ENCODE results near the gene C1QA. TPM values are rescaled to one million over a fixed set of nuclear protein-coding genes. Genes with fewer than 3 reads are reported as not detected.

C1QA gene
- total and polyA plus RNA-seq, 8 donors = 2.9 to 127 (median 74.1) TPM

GRCh38 chr1:22618056-22618455 lies 18.4 kb upstream of the C1QA start:
- WGBS, 5 donors = 16 to 26% (median 24%) methylated on average over 11 to 16 of the region's 16 CpGs
- Histone ChIP-seq H3K27me3 (peaks cover 4 to 100% (median 34%) of the 10 kb centered on the region in 3 donors), H3K27ac (no peak overlapping the region), H3K4me3 (no peak overlapping the region), H3K4me1 (no peaks in the 10 kb centered on the region), H3K9me3 (no peaks in the 10 kb centered on the region), H3K36me3 (no peaks in the 10 kb centered on the region)
- intact Hi-C loops (cut with DNase I; ENCODE audit: low total_unique reads) = no loop called here
- peak in 1 of 2 donors; percentile 28 for DNase-seq
- TF ChIP-seq CTCF (IDR thresholded peaks at IDR 0.05) = no peak
- no peak for TF ChIP-seq POLR2A (IDR thresholded peaks at IDR 0.05)
- TF ChIP-seq EP300 (IDR thresholded peaks at IDR 0.05) = no peak
- no peak for TF ChIP-seq POLR2AphosphoS5 (IDR thresholded peaks at IDR 0.05)

GRCh38 chr1:22619252-22619651 lies 17.2 kb upstream of the C1QA start:
- Histone ChIP-seq H3K4me3 (no peak overlapping the region), H3K4me1 (no peaks in the 10 kb centered on the region), H3K36me3 (no peaks in the 10 kb centered on the region), H3K9me3 (no peaks in the 10 kb centered on the region), H3K27ac (no peak overlapping the region), H3K27me3 (peaks cover 4 to 100% (median 34%) of the 10 kb centered on the region in 3 donors)
- intact Hi-C loops (cut with DNase I; ENCODE audit: low total_unique reads) = no loop called here
- 72 to 77% (median 73%) methylated on average over 7 of the region's 7 CpGs for WGBS, 5 donors
- no peak for TF ChIP-seq POLR2AphosphoS5 (IDR thresholded peaks at IDR 0.05)
- TF ChIP-seq EP300 (IDR thresholded peaks at IDR 0.05) = no peak
- no peak for TF ChIP-seq CTCF (IDR thresholded peaks at IDR 0.05)
- TF ChIP-seq POLR2A (IDR thresholded peaks at IDR 0.05) = no peak
- DNase-seq = no peak

GRCh38 chr1:22619798-22620197 lies 16.6 kb upstream of the C1QA start:
- intact Hi-C loops (cut with DNase I; ENCODE audit: low total_unique reads) = no loop called here
- Histone ChIP-seq H3K27ac (no peak overlapping the region), H3K4me1 (no peaks in the 10 kb centered on the region), H3K9me3 (no peaks in the 10 kb centered on the region), H3K36me3 (no peaks in the 10 kb centered on the region), H3K4me3 (no peak overlapping the region), H3K27me3 (peaks cover 4 to 99% (median 35%) of the 10 kb centered on the region in 3 donors)
- DNase-seq = no peak
- TF ChIP-seq POLR2AphosphoS5 (IDR thresholded peaks at IDR 0.05) = no peak
- TF ChIP-seq POLR2A (IDR thresholded peaks at IDR 0.05) = no peak
- no peak for TF ChIP-seq CTCF (IDR thresholded peaks at IDR 0.05)
- TF ChIP-seq EP300 (IDR thresholded peaks at IDR 0.05) = no peak
- 50 to 60% (median 56%) methylated on average over 12 of the region's 12 CpGs for WGBS, 5 donors

- Histone ChIP-seq H3K27me3 (peaks cover 0 to 99% (median 50%) of the 10 kb centered on the region in 3 donors), H3K4me3 (no peak overlapping the region), H3K36me3 (no peaks in the 10 kb centered on the region), H3K9me3 (no peaks in the 10 kb centered on the region), H3K4me1 (peaks cover 0 to 7% (median 2%) of the 10 kb centered on the region in 4 donors), H3K27ac (no peak overlapping the region)
- 49 to 62% (median 59%) methylated on average over 3 to 4 of the region's 4 CpGs for WGBS, 5 donors
- DNase-seq = no peak
- intact Hi-C loops (cut with DNase I; ENCODE audit: low total_unique reads) = no loop called here
- TF ChIP-seq EP300 (IDR thresholded peaks at IDR 0.05) (no peak), CTCF (IDR thresholded peaks at IDR 0.05) (no peak), POLR2AphosphoS5 (IDR thresholded peaks at IDR 0.05) (no peak), POLR2A (IDR thresholded peaks at IDR 0.05) (no peak)
Measured at GRCh38 chr1:22621761-22622160, 14.7 kb upstream of the C1QA start.
